Endothelial cell of umbilical vein (primary cell): Measurements from ENCODE around the gene CTXND1.

Experiments
- CTCF ChIP-seq, 2 donors: IDR thresholded peaks; 1 replicate in 1 of 2; 2 replicates in 1 of 2; pipeline ENCODE4 v1.5.1; 2011; ENCODE audit warnings: low read length in 2 of 2, mild to moderate bottlenecking in 2 of 2, moderate library complexity in 2 of 2, control low read depth in 1 of 2, inconsistent platforms in 1 of 2, low read depth in 1 of 2; ENCODE audit not compliant: insufficient read depth in 1 of 2; ENCODE audit errors: extremely low read depth in 1 of 2
- EZH2 ChIP-seq: IDR thresholded peaks from 2 replicates; pipeline ENCODE4 v1.6.1; 2012; ENCODE audit warnings: borderline replicate concordance, low read depth, mild to moderate bottlenecking, moderate library complexity, low read length, inconsistent platforms; ENCODE audit not compliant: severe bottlenecking
- POLR2A ChIP-seq: IDR thresholded peaks from 2 replicates; pipeline ENCODE4 v1.6.1; 2012; ENCODE audit warnings: low read depth, mild to moderate bottlenecking, control low read depth, low read length
- POLR2AphosphoS5 ChIP-seq: IDR thresholded peaks from 2 replicates; pipeline ENCODE4 v1.6.1; 2012; ENCODE audit warnings: low read depth, mild to moderate bottlenecking, control low read depth, low read length, moderate library complexity; ENCODE audit not compliant: insufficient read depth

GRCh38 chr15:80163897-80164296 lies 88.1 kb downstream of the CTXND1 start:
- no peak for TF ChIP-seq EZH2
- TF ChIP-seq CTCF (IDR thresholded peaks at IDR 0.05; ENCODE audit: extremely low read depth in 1 of 2, insufficient read depth in 1 of 2, low read depth in 1 of 2, low read length in 2 of 2): no peak
- TF ChIP-seq POLR2A: no peak
- TF ChIP-seq POLR2AphosphoS5: no peak
